GM18508 (cell line): ENCODE measurements around the gene WIPF2.
"Not testable (repeated sequence)": the region's sequence is repeated elsewhere in the genome, so short reads cannot be mapped to it uniquely, and the experiment has no call there.

ENCODE experiments used
- ATAC-seq: cut with Tn5 transposase; IDR thresholded peaks from one replicate; pipeline ENCODE4 v1.9.1; 2021; ENCODE audit warnings: moderate number of reproducible peaks; ENCODE audit not compliant: insufficient read depth, unreplicated experiment

WIPF2 gene

DNA sequence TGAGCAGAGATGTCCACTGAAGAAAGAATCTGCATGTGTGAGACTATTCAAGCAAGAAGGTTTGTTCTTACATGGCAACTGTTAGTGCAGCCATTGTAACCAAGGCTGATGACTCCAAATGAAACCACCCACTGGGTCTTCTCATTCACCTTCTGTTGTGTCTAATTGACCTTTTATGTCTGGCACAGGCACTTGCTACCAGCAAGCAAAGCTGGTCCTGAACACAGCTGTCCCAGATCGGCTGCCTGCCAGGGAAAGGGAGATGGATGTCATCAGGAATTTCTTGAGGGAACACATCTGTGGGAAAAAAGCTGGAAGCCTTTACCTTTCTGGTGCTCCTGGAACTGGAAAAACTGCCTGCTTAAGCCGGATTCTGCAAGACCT is 72.2 kb downstream of the WIPF2 start:
- no peak for ATAC-seq

DNA sequence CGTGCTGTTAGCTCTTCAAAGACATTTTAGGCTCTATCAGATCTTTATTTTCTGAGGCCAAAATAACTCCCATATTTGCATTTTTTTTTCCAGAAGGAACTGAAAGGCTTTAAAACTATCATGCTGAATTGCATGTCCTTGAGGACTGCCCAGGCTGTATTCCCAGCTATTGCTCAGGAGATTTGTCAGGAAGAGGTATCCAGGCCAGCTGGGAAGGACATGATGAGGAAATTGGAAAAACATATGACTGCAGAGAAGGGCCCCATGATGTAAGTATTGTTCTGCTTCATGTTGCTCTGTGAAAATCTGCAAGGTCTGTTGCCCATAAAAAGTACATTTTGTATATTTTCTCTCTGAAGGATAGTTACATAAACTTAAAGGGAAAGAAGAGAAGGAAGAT is 74.3 kb downstream of the WIPF2 start:
- ATAC-seq: no peak

DNA sequence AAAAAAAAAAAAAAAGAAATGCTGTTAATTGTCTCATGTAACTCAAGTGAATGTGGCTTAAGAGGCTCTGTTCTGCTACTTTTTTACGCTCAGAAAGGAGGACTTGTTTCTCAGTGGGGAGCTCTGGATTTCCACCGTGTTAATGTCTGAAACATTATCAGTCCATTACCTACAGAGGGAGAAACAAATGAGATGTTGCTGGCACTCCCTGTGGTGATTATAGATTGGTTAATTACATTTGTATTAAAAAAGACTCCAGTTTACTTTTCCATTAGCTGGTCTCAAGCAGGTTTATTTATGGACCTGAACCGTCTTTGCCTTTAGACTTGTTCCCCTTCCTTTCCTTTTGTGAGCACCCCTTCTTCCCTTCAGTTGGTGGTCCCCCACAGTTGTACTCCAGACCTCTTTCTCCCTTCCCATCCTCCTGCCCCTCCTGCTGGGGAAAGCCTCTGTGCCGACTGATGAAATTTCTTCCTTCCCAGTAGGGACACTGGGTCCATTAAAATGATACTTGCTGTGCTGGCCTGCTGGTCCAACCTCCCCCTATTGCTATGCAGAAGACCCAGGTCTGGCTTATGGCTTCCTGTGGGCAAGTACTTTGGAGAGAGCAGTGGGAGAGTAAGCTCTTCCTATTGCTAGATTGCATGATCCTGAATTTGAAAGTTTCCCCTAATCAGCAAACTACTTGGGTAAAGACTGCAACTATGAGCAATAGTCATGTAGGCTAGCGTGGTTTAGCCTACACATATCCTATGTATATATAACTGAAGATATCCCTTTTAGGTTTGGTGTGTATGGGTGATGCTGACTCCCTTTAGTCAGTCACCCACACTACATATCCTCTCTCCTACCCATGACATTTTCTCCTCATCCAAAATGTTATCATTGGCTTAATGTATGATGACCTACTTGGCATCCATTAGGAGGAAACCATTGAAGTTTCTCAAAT is 76.7 kb downstream of the WIPF2 start:
- no peak for ATAC-seq

DNA sequence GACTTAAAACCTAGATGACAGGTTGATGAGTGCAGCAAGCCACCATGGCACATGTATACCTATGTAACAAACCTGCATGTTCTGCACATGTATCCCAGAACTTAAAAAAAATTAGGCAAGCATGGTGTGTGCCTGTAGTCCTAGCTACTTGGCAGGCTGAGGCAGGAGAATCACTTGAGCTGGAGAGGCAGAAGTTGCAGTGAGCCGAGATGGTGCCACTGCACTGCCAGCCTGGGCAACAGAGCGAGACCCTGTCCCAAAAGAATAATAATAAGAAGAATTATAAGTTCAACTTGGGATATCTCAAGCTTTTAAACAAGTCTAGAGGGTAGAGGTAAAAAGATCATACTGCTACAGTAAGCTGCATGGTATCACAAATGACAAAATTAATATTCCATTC is 78.4 kb downstream of the WIPF2 start:
- ATAC-seq: no peak

DNA sequence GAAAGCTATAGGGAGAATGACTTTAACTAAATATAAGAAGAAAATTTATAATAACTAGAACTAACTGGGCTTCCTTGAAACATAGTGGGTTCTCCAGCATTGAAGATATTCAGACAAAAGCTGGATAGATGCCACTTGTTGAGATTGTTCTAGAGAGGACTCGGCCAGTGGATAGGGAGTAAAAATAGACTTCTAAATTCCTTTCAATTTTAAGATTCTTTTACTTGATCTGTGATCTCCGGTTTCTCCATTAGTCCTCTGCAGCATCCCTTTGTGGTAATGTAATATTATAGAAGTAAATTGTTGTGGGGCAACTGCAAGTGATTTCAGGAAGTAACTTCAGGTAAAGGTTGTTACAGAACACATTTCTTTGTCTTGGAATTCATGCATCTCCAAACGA is 79.6 kb downstream of the WIPF2 start:
- ATAC-seq: no peak

DNA sequence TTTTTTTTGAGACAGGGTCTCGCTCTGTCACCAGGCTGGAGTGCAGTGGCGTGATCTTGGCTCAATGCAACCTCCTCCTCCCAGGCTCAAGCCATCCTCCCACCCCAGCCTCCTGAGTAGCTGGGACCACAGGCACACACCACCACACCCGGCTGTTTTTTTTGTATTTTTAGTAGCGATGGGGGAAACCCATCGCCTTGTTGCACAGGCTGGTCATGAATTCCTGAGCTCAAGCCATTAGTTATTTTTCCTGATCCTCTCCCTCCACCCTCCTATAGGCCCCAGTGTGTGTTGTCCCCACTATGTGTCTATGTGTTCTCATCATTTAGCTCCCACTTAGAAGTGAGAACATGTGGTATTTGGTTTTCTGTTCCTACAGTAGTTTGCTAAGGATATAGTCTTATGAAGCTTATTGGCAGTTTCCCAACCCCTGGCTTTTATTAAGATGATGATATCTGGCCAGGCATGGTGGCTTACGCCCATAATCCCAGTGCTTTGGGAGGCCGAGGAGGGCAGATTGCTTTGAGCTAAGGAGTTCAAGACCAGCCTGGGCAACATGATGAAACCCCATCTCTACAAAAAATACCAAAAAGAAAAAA is 80.2 kb downstream of the WIPF2 start:
- not testable (repeated sequence) for ATAC-seq

DNA sequence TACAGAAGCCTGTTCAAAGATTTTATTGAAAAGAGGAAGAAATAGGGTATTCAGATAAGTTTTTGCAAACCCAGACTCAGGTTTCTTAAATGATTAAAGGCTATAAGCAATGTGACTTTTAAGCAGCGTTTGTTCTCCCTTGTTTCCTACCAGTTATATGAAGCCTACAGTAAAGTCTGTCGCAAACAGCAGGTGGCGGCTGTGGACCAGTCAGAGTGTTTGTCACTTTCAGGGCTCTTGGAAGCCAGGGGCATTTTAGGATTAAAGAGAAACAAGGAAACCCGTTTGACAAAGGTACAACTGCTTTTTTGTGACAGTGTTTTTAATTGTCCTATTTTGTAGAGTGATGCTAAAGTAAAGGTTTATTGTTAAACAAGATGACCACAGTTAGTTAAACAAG is 82.2 kb downstream of the WIPF2 start:
- ATAC-seq: no peak

DNA sequence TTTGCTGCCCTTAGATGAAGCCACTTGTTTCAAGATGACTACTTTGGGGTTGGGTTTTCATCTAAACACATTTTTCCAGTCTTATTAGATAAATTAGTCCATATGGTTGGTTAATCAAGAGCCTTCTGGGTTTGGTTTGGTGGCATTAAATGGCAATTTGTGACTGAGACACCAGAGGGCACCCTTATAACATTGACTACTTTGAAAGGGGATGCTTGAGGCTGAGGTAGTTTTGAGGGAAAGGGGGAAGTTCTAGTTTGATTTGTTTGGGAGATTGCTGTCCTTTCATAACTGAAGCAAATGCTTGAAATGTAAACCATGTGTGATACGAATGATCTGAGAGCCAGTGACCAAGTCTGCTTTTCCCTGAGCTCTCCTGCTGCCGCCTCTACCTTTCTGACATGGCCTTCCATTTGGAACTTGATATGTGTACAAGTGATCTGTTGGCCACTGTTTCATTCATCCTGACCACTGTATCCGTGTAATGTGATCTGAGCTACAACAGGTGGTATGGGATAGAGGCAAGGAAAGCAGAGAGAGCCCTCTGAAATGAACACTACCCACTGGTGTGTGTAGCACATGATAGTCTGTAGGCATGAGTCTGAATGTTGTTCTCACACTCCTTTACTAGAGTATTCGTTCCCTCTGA is 84.0 kb downstream of the WIPF2 start:
- no peak for ATAC-seq

DNA sequence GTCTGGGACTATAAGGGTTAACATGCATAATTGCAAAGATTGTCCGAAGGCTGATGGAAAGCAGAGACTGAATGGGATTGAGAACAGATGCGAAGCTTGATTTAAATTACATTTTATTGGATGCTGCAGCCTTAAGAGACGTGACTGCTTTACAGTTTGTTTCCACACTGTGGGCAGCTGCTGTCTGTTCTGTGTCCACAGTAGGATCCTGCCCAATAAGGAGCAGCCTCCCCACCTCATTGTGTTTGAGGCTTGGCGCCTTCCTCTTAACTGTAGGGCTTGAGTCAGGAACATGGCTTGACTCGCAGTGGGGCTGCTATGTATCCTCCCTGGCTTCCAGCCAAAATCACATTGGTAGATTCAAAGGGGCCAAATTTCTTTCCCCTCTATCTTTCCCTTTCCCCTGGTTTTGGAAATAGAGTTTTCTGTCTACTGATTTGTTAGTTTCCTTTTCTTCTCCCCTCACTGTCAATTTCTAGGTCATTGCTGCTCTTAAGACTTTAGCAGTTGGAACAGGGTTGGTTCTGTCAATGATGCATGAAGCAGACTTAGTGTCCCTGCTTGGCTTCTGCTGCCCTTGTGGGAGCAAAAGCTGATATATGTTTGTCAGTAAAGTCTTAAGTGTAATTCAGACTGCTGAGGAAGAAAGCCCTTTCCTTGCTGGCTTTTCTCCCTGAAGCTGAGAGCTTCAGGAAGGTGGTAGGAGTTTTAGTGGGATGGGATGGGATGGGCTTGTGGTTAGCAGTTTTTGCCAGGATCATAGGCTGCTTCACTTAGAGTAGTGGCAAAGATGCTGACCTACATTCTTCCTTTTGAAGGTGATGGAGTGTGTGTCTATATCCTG is 84.8 kb downstream of the WIPF2 start:
- ATAC-seq: no peak

DNA sequence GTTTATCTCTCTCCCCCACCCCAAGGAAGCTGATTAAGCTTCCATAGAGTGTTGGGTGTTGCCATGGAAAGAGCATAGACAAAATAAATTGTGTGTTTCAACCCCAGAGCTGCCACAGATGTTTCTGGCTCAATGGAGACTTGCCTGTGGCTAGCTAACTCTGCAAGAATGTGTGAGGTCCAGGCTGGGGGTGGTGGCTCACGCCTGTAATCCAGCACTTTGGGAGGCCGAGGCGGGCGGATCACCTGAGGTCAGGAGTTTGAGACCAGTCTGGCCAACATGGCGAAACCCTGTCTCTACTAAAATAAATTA is 85.4 kb downstream of the WIPF2 start:
- ATAC-seq: not testable (repeated sequence)

DNA sequence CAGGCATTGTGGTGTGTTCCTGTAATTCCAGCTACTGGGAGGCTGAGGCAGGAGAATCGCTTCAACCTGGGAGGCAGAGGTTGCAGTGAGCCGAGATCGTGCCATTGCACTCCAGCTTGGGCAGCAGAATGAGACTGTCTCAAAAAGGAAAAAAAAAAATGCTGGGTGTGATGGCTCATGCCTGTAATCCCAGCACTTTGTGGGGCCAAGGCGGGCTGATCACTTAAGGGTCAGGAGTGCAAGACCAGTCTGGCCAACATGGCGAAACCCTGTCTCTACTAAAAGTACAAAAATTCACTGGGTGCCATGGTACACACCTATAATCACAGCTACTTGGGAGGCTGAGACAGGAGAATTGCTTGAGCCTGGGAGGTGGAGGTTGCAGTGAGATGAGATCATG is 85.8 kb downstream of the WIPF2 start:
- not testable (repeated sequence) for ATAC-seq

DNA sequence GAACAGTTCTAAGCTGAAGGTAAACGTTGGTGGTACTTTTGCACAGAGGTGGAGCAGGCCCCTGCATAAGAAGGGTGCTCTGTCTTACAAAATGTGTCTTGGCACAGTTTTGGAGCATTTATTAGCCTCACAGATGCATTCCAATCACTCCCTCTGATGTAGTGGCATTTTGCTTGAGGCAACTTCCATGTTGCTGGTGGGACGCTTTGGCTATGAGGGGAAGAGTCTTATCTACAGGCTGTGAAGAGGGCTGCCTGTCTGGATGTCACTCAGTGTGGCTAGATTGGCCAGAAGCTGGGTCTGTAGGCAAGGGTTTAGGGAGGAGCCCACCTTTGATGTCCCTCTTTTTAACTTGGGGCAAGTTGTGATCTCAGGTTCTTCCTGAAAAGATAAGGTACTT is 87.3 kb downstream of the WIPF2 start:
- ATAC-seq: no peak

DNA sequence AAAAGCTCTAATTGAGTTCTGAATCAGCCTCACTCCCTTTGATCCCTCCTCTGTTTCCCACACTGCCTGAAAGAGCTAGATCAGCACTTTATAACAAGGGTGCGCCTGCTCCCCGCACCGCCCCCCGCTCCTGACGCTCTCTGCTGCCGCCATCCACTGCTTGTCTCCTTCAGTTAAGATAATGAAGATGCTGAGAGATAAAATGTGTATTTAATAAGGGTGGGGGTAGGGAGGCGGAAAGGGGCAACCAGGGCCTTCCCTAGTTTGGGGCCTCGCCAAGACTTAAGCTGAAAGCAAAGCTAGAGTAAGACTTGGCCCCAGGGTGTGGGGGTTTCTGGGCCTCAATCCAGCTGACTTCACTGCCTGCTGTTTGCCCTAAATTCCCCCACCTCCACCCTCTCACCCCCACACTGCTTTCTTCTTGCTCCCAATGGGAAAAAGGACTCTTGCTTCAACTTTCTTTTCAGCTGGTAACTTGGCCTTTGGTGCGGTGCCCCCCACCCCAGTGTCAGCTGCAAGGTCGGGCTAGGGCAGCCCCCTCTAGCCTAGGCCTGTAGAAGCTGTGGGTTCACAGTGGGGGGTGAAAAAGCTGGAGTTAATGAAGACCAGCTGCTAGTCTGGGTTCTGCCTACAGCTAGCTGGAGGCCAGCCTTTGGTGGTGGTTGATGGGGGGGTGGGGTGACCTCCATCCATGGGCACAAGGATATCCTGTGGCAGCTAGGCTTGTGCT is 88.1 kb downstream of the WIPF2 start:
- ATAC-seq: no peak

DNA sequence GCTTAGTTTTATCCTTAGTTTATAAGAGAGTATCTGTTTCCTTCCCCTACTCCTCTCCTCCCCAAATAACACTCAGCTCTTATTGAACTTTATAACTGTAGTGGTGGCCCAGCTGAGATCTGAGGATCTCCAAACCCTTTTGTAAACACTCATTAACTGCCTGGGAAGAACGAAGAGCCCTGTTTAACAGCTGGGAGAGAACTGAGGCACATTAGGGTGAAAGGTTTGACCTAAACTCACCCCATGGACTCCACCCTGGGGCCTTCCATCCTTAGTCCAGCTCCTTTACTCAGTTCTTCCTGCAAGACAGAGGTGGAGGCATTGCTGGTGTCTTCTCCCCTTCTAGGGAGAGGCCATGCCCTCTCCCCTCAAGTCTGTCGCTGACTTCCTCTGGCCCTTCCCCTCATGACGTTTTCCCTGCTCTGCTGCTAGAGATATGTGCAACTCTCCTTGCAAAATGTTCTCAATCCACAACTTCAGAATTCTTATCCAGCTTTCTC is 88.7 kb downstream of the WIPF2 start:
- no peak for ATAC-seq

DNA sequence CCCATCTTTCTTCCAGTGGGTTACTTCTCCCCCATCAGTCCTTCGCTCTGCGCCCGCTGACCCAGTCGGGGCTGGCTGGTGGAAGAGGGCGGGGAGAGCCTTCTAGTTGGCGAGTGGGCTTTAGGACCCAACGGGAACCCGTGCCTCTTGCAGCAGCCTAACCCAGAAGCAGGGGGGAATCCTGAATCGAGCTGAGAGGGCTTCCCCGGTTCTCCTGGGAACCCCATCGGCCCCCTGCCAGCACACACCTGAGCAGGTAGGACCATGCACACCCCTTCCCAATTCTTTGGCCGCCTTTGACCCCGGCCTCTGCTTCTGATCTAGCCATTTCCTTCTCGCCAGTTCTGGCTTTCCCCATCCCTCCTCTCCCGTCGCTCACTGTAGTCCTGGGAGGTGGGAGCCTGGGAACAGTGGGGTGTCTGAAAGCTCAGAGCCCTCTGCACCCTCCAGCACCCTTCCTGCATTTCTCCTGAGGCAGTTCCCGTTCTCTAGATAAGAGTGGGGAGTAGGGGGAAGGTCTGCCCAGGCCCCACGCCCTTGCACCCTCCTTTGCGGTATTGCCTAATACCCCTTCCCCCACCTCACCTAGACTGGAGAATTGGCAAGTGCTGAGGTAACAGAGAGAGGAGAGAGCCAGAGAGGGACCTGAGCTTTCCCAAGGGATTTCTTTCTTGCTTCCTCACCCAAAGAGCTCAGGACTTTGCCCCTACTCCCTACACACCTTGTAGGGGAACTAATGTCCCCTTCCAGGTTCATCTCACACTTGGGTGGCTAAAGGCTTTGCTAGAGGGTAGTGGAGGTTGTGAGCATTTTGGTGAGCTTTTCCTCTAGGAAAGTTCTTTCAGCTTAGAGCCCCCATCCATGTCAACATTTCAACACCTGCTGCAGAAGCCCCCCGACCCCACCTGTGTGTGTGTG is 90.2 kb downstream of the WIPF2 start, which contains the start of gene RARA:
TSS of gene RARA (plus strand) at position 150 of the 918 bp plus-strand sequence. CDS start 22,039 bp downstream, outside the sequence.
- ATAC-seq: no peak

DNA sequence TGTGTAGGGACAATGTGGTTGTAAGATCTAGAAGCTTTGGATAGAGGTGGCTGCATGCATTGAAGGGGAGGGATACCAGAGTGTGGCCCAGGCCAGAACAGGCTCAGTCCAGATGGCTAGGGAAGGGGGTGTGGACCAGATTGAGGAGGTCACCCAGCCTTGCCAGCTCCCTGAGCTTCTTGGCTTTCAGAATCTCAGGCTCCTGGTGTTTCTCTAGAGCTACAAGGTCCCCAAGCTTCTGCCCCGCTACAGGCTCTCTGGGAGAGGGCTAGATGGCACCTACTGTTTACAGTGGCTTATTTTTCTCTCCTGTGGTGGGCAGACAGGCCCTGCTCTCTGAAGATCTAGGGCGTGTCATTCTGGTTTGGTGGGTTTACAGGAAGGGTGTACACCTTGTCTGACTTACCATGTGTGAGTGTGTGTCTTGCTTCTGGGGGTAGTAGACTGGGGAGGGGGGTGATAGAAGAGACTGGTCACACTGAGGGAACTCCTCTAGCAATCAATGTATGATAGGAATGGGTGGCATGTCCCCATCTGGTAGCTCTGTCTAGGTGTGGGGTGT is 90.9 kb downstream of the WIPF2 start:
- no peak for ATAC-seq

DNA sequence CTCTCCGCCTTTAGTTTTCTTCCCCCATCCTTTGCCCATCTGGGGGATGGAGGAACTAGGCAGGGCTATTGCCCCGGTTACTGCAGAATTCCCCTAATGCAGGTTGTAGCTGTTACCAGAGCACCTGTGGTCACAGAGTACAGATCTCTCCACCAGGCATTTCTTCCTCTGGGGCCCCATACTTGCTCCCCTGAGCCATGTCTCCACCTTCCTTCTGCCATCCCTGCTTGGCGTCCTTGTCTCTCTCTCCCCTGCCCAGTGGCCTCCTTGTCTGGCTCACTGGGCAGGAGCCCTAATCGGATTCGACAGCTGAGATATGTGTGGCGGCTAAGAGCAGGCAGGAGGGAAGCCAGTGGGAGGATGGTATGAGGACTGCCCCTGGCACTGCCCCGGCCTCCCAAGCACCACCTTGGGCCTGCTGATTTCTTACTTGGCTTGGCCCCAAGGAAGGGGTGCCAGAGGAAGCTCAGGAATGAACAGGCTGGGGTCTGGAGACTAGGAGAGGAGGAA is 91.8 kb downstream of the WIPF2 start:
- ATAC-seq: no peak

DNA sequence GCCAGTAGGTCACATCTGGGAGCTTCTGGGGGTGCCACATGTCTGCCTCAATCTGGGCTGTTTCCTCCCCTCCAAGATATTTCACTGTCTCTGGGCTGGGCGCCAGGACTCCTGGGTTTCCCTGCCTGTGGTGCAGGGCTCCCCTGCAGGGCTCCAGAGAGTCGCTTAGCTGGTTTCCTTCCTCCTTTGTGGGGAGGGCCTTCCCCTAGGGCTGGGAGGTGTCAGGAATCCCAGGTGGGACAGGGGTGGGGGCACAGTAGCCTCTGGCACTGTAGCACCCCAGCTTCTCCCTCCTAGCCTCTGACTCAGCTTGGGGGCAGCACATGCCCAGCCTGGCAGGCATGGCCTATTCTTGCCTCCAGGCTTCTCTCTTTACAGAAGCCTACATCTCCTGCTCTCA is 92.5 kb downstream of the WIPF2 start:
- ATAC-seq: no peak
